HCT116 (cell line): Measurements from ENCODE around the gene TNFSF13. TPM values are rescaled to one million over a fixed set of nuclear protein-coding genes. Genes with fewer than 3 reads are reported as not detected.

ENCODE experiments used
- ATAC-seq: fragments of 200-7000 bp; cut with Tn5 transposase; 2 replicates; pipeline ENCODE4 v1.9.1; 2020; ENCODE audit warnings: mild to moderate bottlenecking, moderate library complexity
- BruUV-seq: library from RNA; stranded (reverse); fragments of 400-500 nt; replicated peaks from 2 replicates; lab custom pipeline; 2021; lab: Mats Ljungman, UMichigan
- CTCF ChIA-PET: fragments of 300-600 bp; sonication (Branson Sonifier 250); formaldehyde crosslinking; loops from one replicate; lab custom pipeline; 2021; ENCODE audit warnings: antibody characterized with exemption; lab: Charles Lee
- POLR2A ChIA-PET: fragments of 300-600, 350-600 bp; sonication (Branson Sonifier 250); formaldehyde crosslinking; loops from one replicate; lab custom pipeline; 2021; ENCODE audit warnings: antibody characterized with exemption; lab: Charles Lee
- RAD21 ChIA-PET, 2 experiments: fragments of 300-600 bp; sonication (Branson Sonifier 250); formaldehyde crosslinking; loops; one replicate each; lab custom pipeline; 2023; ENCODE audit warnings: low total read pairs in 2 of 2; ENCODE audit not compliant: uncharacterized antibody in 2 of 2, unreplicated experiment in 2 of 2, low non-redundant PET in 1 of 2; lab: Charles Lee
- DNase-seq: peaks from one replicate; pipeline ENCODE4 v3.0.0-alpha.2; 2010; ENCODE audit warnings: low read depth, low spot score
- H2AFZ ChIP-seq: fragments of 200-600 bp; shearing (Covaris generic), sonication (generic); 2 replicates; pipeline ENCODE4 v1.6.1; 2017; ENCODE audit warnings: low read depth, mixed run types, mixed read lengths, antibody characterized with exemption, low read length; ENCODE audit not compliant: poor library complexity, severe bottlenecking
- H3K27ac ChIP-seq: 2 replicates; pipeline ENCODE4 v1.5.1; 2012; ENCODE audit warnings: low read depth, low read length
- H3K27me3 ChIP-seq: fragments of 200-600 bp; sonication (generic); 2 replicates; pipeline ENCODE4 v1.6.1; 2016; ENCODE audit warnings: mixed run types, low read length, mixed read lengths; ENCODE audit not compliant: insufficient read depth
- H3K36me3 ChIP-seq, 2 experiments: fragments of 200-500 bp in 1 of 2; fragments of 200-600 bp in 1 of 2; sonication (Bioruptor generic) in 1 of 2; sonication (generic) in 1 of 2; 2 replicates each; pipeline versions ENCODE4 v1.5.1 to v1.6.1; 2014 to 2016; ENCODE audit warnings: low read length in 2 of 2, inconsistent platforms in 1 of 2, mixed read lengths in 1 of 2, mixed run types in 1 of 2; ENCODE audit not compliant: insufficient read depth in 2 of 2, control insufficient read depth in 1 of 2
- H3K4me1 ChIP-seq, 2 experiments: fragments of 200-600 bp in 1 of 2; sonication (generic) in 1 of 2; 2 replicates each; pipeline versions ENCODE4 v1.5.1 to v1.6.1; 2012 to 2017; ENCODE audit warnings: low read length in 2 of 2, inconsistent platforms in 1 of 2, mild to moderate bottlenecking in 1 of 2, mixed read lengths in 1 of 2, mixed run types in 1 of 2, moderate library complexity in 1 of 2; ENCODE audit not compliant: insufficient read depth in 2 of 2, control insufficient read depth in 1 of 2
- H3K4me2 ChIP-seq: fragments of 200-600 bp; sonication (generic); 2 replicates; pipeline ENCODE4 v1.6.1; 2017; ENCODE audit warnings: mixed run types, low read length, mixed read lengths
- H3K4me3 ChIP-seq, 2 experiments: fragments of 200-600 bp in 1 of 2; sonication (generic) in 1 of 2; replicated peaks in 1 of 2; 2 replicates each; pipeline ENCODE4 v1.5.1; 2011 to 2016; ENCODE audit warnings: low read length in 2 of 2, control low read depth in 1 of 2, low read depth in 1 of 2, mild to moderate bottlenecking in 1 of 2, mixed read lengths in 1 of 2, mixed run types in 1 of 2
- H3K79me2 ChIP-seq: fragments of 200-600 bp; sonication (generic); 2 replicates; pipeline ENCODE4 v1.6.1; 2017; ENCODE audit warnings: mild to moderate bottlenecking, mixed run types, low read length, moderate library complexity, mixed read lengths; ENCODE audit not compliant: insufficient read depth
- H3K9ac ChIP-seq: fragments of 200-600 bp; sonication (generic); 2 replicates; pipeline ENCODE4 v1.6.1; 2016; ENCODE audit warnings: low read length, mixed read lengths
- H3K9me2 ChIP-seq: fragments of 200-600 bp; sonication (generic), shearing (Covaris generic); 2 replicates; pipeline ENCODE4 v1.6.1; 2017; ENCODE audit warnings: mixed run types, mild to moderate bottlenecking, moderate library complexity; ENCODE audit not compliant: insufficient read depth
- H3K9me3 ChIP-seq, 2 experiments: fragments of 200-500 bp in 1 of 2; fragments of 200-600 bp in 1 of 2; sonication (Bioruptor generic) in 1 of 2; sonication (generic) in 1 of 2; 2 replicates each; pipeline ENCODE4 v1.6.1; 2014 to 2017; ENCODE audit warnings: low read length in 2 of 2, mixed read lengths in 2 of 2, inconsistent platforms in 1 of 2, low read depth in 1 of 2, mild to moderate bottlenecking in 1 of 2, mixed run types in 1 of 2, moderate library complexity in 1 of 2; ENCODE audit not compliant: control insufficient read depth in 1 of 2, insufficient read depth in 1 of 2
- H4K20me1 ChIP-seq: fragments of 200-600 bp; sonication (generic), shearing (Covaris generic); 2 replicates; pipeline ENCODE4 v1.6.1; 2017; ENCODE audit warnings: mixed run types, mild to moderate bottlenecking, moderate library complexity; ENCODE audit not compliant: insufficient read depth
- CTCF ChIP-seq, 3 experiments: fragments of 200-600 bp in 1 of 3; sonication (generic) in 1 of 3; IDR thresholded peaks in 2 of 3; conservative IDR thresholded peaks in 1 of 3; 2 replicates each; pipeline ENCODE4 v1.5.1; 2012 to 2017; ENCODE audit warnings: low read depth in 2 of 3, low read length in 2 of 3, antibody characterized with exemption in 1 of 3, borderline replicate concordance in 1 of 3, control low read depth in 1 of 3, mild to moderate bottlenecking in 1 of 3, mixed read lengths in 1 of 3, mixed run types in 1 of 3, moderate library complexity in 1 of 3; ENCODE audit not compliant: insufficient read depth in 1 of 3
- EGR1 ChIP-seq: IDR thresholded peaks from 2 replicates; pipeline ENCODE4 v1.6.1; 2012; ENCODE audit warnings: low read depth
- EZH2 ChIP-seq: fragments of 200-600 bp; sonication (generic); IDR thresholded peaks from 2 replicates; pipeline ENCODE4 v1.6.1; 2017; ENCODE audit warnings: antibody characterized with exemption, mixed run types
- EZH2phosphoT487 ChIP-seq: fragments of 200-600 bp; IDR thresholded peaks from 2 replicates; pipeline ENCODE4 v1.6.1; 2018; ENCODE audit warnings: antibody characterized with exemption, borderline replicate concordance
- POLR2AphosphoS5 ChIP-seq: IDR thresholded peaks from 2 replicates; pipeline ENCODE4 v1.6.1; 2011; ENCODE audit warnings: mild to moderate bottlenecking, low read depth, low read length, moderate library complexity
- SIN3A ChIP-seq: IDR thresholded peaks from 2 replicates; pipeline ENCODE4 v1.6.1; 2012; ENCODE audit warnings: low read depth
- TCF7L2 ChIP-seq: IDR thresholded peaks from 2 replicates; pipeline ENCODE4 v1.7.0; 2011; ENCODE audit warnings: borderline replicate concordance, inconsistent platforms; ENCODE audit not compliant: insufficient read depth, insufficient read length; ENCODE audit errors: extremely low read depth
- ZFX ChIP-seq: fragments of 450-650 bp; IDR thresholded peaks from 2 replicates; pipeline ENCODE4 v1.6.1; 2017
- ZNF274 ChIP-seq: fragments of 200-500 bp; sonication (Bioruptor generic); IDR thresholded peaks from 2 replicates; pipeline ENCODE4 v1.6.1; 2014; ENCODE audit warnings: mild to moderate bottlenecking, low read depth, low read length, inconsistent platforms
- intact Hi-C: fragments of 100-400 bp; cut with micrococcal nuclease; formaldehyde crosslinking; loops from 2 replicates; pipeline ENCODE4 v1.10.0; 2022
- total RNA-seq: library from RNA; stranded (reverse); gene quantifications from one replicate; pipeline ENCODE4 v1.2.1, GENCODE V29; 2021; ENCODE audit not compliant: unreplicated experiment

The TNFSF13 gene
- total RNA-seq, 1 experiment from 2014 or later, result 0.71 TPM

GRCh38 chr17:7553356-7553755 is 5.2 kb upstream of the TNFSF13 start:
- ChIA-PET CTCF (no interaction called here), POLR2A (no interaction called here), RAD21 (no interaction called here)
- H3K4me1 ChIP-seq, result peaks cover 3 to 23% of the 10 kb centered on the region in 2 experiments; a peak in 3 of 4 replicates
- no peak for ATAC-seq
- no TSS peak for BruUV-seq
- H3K4me2 ChIP-seq, result no peak overlapping the region
- no peaks in the 10 kb centered on the region for H3K36me3 ChIP-seq
- no peaks in the 10 kb centered on the region for H3K9me3 ChIP-seq
- no peak overlapping the region for H3K27ac ChIP-seq
- H3K9me2 ChIP-seq, result no peaks in the 10 kb centered on the region
- TF ChIP-seq CTCF (IDR thresholded peaks at IDR 0.05 in 2 of 3, conservative IDR thresholded peaks at IDR 0.05 in 1 of 3; ENCODE audit: borderline replicate concordance in 1 of 3, insufficient read depth in 1 of 3, low read depth in 2 of 3, low read length in 2 of 3) (no peak), SIN3A (no peak), ZFX (no peak), TCF7L2 (no peak), ZNF274 (no peak), EZH2phosphoT487 (no peak), EGR1 (no peak), POLR2AphosphoS5 (no peak), EZH2 (no peak)
- H4K20me1 ChIP-seq, result no peaks in the 10 kb centered on the region
- no peak overlapping the region for H3K9ac ChIP-seq
- no peak overlapping the region for H2AFZ ChIP-seq
- intact Hi-C loops, result no loop called here
- H3K4me3 ChIP-seq, result no peak overlapping the region
- no peak for DNase-seq
- H3K27me3 ChIP-seq, result no peaks in the 10 kb centered on the region
- no peaks in the 10 kb centered on the region for H3K79me2 ChIP-seq
